RWPE1 (cell line): ENCODE data around the gene NAMPT.

ENCODE experiments used
- CTCF ChIA-PET: fragments of 350-600 bp; sonication (Branson Sonifier 250); formaldehyde crosslinking; extraction: SDS; loops from one replicate; lab custom pipeline; 2021; lab: Yijun Ruan, JAX
- POLR2A ChIA-PET: fragments of 400-600 bp; formaldehyde crosslinking; extraction: SDS; loops from one replicate; lab custom pipeline; 2020; ENCODE audit warnings: antibody characterized with exemption; ENCODE audit not compliant: low non-redundant PET; lab: Yijun Ruan, JAX
- DNase-seq: peaks from one replicate; pipeline ENCODE4 v3.0.0; 2012; ENCODE audit warnings: low spot score
- H3K27ac ChIP-seq: fragments of 450-650 bp; 2 replicates; pipeline ENCODE4 v1.5.1; 2017
- TF ChIP-seq, protein P1 (sequence below): fragments of 450-650 bp; conservative IDR thresholded peaks from 2 replicates; pipeline ENCODE4 v1.5.1; 2017; ENCODE audit warnings: low read depth, mild to moderate bottlenecking

The NAMPT gene

DNA sequence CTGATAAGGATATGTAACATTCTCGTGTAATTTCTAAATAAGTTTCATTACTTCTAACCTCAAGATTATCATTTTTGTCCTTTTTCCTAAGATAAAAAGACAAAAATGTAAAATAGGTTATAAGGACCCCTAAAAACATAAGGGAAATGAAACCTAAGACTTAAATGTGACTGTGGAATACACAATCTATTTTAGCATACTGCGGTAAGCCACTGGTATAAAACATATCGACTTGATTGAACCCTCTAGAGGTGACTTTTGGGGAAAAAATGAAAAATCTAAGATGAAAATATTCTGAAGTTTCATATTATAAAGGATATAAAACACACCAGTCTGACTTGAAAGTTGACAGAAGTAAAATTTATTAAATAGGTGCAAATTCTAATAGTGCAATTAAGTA is 1.9 kb downstream of the NAMPT start:
- CTCF ChIA-PET: no interaction called here
- TF ChIP-seq, protein P1, sequence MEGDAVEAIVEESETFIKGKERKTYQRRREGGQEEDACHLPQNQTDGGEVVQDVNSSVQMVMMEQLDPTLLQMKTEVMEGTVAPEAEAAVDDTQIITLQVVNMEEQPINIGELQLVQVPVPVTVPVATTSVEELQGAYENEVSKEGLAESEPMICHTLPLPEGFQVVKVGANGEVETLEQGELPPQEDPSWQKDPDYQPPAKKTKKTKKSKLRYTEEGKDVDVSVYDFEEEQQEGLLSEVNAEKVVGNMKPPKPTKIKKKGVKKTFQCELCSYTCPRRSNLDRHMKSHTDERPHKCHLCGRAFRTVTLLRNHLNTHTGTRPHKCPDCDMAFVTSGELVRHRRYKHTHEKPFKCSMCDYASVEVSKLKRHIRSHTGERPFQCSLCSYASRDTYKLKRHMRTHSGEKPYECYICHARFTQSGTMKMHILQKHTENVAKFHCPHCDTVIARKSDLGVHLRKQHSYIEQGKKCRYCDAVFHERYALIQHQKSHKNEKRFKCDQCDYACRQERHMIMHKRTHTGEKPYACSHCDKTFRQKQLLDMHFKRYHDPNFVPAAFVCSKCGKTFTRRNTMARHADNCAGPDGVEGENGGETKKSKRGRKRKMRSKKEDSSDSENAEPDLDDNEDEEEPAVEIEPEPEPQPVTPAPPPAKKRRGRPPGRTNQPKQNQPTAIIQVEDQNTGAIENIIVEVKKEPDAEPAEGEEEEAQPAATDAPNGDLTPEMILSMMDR: no peak
- POLR2A ChIA-PET: no interaction called here
- DNase-seq: no peak
- no peak overlapping the region for H3K27ac ChIP-seq

DNA sequence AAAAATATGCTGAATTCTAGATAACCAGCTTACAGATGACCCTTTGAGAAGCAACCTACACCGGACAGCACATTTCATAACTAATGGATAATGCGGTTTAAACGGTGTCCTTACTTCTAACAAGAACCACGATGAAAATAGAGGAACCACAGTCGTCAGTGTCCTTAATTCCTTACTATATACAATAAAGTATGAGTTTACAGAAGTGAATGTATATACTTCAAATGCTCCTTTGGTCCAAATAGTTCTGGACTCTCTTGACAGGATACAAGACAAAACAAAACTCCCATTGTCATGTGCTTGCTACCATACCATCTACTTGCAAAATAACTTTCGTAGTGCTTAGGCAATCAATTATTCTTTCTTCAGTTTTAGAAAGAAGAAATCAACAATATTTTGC is 2.4 kb downstream of the NAMPT start:
- no peak for DNase-seq
- ChIA-PET POLR2A (no interaction called here), CTCF (interaction anchor here (0.5 to 0.7 kb wide), 3 partner anchors 61 to 615 kb away, joined by 3 to 6 read pairs (median 3); no protein-coding TSS in a partner anchor)
- TF ChIP-seq, protein P1: no peak
- H3K27ac ChIP-seq: no peak overlapping the region

DNA sequence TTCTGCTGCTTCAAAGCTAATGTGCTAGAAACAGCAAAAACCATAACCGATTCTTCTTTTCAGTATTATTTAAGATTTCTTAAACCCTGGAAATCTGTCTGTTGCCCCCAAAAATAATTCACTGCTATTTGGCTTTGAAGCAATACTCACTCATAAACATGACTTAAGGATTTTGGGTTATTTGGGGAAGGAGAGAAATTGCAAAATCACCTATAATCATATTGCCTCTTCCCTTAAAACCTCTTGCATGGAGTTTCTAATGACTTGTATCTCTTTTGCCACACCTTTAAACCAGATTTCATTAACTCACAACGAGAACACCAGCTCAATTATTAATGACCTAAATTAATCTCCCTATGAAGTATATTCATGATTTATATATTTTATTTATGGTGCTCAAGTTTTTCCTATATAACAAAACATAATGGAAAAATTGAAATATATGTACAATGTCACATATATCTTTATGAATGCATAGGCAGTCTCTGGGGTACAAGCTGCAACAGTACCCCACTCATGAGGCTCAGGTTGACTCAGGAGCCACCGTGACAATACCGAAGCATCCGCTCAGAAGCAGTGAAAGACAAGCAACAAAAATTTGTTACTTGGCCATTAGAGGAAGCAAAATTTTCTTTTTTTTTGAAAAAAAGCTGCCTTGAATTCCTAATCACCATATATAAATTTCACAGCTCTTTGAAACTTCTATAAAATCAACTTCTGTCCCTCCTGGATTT is 3.0 kb downstream of the NAMPT start:
- DNase-seq: no peak
- H3K27ac ChIP-seq: no peak overlapping the region
- POLR2A ChIA-PET: no interaction called here
- TF ChIP-seq, protein P1: no peak
- CTCF ChIA-PET: interaction anchor here (0.5 to 0.7 kb wide), 4 partner anchors 60 to 867 kb away, joined by 3 to 6 read pairs (median 3); no protein-coding TSS in a partner anchor

DNA sequence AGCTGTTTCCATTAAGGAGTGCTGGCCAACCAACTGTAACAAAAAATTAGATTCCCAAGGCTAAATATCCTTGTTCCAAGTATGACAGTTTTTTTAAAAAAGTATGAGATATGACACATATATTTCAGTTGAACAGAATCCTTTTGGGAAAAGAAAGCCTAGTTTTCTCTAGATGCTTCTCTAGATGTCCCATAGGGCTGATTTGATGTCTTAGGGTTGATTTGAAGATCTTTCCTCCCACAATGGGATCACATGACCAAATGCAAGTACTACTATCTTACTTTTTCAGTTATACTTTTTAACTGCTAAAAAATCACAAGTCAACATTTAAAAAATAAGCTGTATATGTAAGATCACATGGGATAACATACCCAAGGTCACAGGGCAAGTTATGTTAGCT is 3.7 kb downstream of the NAMPT start:
- no peak overlapping the region for H3K27ac ChIP-seq
- TF ChIP-seq, protein P1: no peak
- CTCF ChIA-PET: interaction anchor here (0.7 kb wide), 2 partner anchors 81 to 867 kb away, joined by 3 to 5 read pairs; no protein-coding TSS in a partner anchor
- POLR2A ChIA-PET: no interaction called here
- no peak for DNase-seq

DNA sequence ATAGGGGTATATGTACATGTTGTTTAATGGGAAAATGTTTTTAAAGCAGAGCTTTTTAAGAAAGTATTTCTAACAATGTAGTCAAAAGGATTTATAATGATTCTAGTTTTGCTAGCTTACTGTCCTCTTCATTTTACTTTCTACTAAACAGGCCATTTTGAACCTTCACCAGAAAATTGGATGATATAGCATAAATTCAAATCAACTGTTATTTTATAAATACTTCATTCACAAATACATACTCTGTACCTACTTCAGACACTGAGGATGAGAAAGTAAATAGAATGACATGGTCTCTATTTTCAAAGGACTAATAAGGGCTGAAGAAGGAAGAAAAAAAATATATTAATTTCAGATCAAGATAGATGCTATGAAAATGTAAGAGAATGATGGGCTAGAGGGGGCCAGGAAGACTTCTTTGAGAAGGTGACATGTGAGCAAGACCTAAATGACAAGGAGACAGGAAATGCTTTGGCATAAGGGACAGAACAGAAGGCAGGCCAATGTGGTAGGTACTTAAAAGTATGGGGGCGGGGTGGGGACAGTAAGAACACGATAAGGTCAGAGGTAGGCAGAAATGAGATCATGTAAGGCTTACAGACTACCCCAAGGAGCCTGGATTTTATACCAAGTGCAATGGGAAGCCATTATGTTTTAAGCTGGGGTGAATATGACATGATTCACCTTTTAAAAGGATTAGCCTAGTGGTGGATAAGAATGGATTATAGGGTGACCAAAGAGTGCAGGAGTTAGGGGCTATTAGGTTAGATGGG is 5.2 kb downstream of the NAMPT start:
- ChIA-PET CTCF (interaction anchor here (0.7 kb wide), 1 partner anchor 183 kb away, joined by 4 read pairs; no protein-coding TSS in a partner anchor), POLR2A (no interaction called here)
- TF ChIP-seq, protein P1: no peak
- DNase-seq: no peak
- H3K27ac ChIP-seq: no peak overlapping the region

DNA sequence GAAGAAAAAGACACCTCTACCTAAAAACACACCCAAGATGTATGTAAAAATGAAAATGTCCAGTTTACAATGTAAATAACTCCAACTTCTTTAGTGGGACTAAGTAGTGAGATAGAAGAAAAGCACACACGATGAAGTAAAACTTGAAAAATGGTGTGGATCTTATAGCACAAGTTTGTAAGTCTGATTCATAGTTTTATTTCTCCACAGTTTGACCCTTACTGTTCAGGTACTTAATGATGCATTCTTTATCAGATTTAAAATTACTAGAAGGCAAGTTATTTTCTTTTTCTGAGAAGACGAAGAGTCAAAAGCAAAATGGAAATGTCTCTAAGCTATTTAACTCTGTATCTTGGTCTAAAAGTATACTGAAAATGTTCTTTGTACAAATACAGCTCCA is 6.1 kb downstream of the NAMPT start:
- POLR2A ChIA-PET: no interaction called here
- H3K27ac ChIP-seq: no peak overlapping the region
- TF ChIP-seq, protein P1: no peak
- CTCF ChIA-PET: interaction anchor here (0.7 kb wide), 1 partner anchor 184 kb away, joined by 4 read pairs; no protein-coding TSS in a partner anchor
- no peak for DNase-seq
